ENCODE measurements around the gene RTEL1.
"Not testable (repeated sequence)": the region's sequence is repeated elsewhere in the genome, so short reads cannot be mapped to it uniquely, and the experiment has no call there.

The RTEL1 gene

DNA sequence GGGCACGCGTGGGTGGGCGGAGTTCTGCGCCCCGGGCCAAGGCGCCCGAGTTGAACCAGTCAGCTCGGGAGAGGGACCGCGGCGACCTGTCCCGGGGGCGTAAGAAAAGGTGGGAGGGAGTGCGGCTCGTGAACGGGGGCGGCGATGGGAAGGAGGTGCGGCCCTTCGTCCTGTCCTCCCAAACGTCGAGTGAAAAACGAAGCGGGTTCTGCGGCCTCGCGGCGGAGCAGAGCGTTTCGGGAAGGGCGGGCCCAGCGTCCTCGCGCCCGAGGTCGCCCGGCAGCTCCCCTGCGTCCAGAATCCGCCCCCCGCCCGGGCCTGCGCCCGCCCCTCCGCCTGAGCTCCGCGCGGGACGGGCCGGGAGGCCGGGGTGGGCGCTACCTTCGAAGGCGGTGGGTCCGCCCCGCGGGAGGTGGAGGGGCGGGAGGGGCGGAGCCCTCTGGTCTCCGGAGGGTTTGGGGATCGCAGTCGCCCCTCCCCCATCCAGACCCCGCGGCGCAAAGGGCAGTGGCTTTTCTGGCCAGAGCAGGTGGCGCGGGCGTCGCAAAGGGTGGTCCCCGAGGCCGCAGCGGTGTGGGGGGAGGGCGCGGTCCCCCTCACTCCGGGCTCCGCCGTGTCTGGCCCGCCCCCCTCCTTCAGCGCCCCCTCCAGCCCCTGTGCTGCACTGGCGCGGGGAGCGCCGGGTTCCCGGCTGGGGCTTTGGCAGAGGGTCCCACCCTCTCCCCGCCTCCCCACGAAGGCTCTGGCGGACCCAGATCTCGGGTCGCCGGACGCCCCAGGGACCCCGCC, 5.7 kb upstream of the RTEL1 start:
- no peak for DNase-seq (ENCODE audit: low read depth in 2 of 2)

DNA sequence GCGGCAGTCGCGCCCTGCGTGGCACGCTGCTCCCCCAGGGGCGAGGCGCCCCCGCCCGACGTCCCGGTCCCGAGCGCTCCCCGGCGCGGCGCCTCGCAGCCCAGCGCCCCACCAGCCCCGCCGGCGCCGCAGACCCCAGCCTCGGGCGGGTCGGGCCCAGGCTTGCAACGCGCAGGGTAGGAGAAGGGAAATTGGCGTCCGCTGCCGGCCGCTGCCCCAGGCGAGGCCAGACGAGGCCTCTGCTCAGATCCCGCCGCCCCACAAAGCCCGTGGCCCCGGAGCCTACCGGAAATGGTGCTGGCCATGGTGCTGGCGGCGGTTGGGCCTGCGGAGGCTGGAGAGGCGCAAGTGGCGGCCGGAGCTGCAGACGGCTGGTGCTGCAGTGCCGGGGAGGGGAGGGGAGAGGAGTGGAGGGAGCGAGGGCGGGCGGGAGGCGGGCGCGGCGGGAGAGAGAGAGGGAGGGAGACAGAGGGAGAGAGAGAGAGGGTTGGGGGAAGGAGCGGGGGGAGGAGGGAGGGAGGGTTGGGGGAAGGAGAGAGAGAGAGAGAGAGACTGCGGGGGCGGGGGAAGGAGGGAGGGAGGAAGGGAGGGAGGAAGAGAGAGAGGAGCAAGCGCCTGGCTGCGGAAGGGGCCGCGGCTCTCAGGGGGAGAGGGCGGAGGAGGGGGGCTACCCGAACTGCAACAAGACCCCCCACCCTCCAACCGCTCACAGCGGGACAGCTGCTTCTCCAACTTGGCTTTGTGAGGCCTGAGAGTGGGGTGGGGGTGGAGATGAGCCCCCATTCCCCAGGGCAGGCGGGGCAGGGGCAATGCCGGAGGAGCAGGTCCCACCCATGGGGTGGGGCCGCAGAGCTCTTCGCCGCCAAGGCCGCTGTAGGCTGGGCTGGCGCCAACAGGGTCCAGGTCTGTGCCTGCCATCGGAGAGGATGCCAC, 4.8 kb upstream of the RTEL1 start, which contains the start of gene STMN3:
STMN3 (minus strand) TSS at position 384 of the 933 bp plus-strand sequence; CDS start at position 305, 79 bp downstream.
- DNase-seq (ENCODE audit: low read depth in 2 of 2), result peak in 1 of 2 experiments; percentile 59

DNA sequence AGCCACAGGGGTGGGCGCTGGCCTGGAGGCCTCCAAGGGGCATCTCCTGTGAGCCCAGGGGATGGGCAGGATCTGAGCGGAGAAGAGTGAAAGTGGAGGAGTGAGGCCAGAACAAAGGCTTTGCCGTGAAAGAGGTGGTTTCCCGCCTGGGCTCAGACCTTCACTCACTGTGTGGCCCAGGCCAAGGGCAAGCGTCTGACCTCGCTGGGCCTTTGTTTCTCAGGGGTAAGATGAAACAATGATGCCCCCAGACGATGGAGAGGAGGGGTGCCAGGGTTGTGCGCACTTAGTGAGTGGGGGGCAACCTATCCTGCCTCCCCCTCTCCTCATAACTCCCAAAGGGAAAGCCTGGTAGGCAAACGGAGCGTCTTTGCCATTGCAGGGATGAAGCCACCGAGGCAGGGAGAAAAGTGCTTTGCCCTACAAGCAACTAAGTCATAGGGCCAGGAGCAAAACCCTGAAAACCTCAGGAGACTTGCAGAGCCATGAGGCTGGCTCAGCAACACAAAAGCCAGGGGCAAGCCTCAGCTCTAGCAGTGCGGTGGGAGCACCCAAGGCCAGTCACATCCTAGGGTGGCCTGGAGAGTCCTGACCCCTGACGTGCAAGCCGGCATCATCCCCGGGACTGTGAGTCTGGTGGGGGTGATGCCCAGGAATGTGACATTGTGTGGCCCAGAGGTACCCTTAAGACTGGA, 4.0 kb upstream of the RTEL1 start:
- no peak for DNase-seq (ENCODE audit: low read depth in 2 of 2)

DNA sequence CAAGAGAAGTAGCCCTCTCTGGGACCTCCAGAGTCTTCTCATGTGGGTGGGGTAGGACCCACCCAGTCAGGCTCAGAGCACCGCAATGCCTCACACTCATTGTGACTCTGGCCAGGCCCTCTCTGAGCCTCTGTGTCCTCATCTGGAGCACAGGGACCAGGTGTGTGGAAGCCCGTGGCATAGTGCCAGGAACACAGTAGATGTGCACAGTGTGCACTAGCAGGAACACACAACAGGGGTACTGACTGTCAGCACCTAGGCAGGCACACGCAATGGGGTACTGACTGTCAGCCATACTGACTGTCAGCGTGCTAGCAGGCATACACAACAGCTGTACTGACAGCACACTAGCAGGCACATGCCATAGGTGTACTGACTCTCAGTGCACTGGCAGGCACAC, 2.9 kb upstream of the RTEL1 start:
- no peak for DNase-seq (ENCODE audit: low read depth in 2 of 2)

DNA sequence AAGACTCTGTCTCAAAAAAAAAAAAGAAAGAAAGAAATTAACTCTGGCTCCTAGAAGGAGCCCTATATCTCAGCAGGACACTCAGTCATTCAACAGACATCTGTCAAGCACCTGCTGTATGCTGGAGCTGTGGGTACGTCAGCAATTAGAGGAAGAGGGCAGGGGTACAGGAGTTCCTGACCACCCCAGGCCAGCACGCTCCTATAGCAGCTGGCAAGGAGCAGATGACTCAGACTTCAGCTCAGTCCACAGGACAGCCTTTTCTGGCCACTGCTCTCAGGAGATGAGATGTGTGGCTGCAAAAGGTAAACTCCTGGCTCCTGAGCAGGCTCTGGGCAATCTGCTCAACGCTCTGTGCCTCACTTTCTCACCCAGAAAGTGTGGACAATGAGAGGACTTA, 1.7 kb upstream of the RTEL1 start:
- DNase-seq (ENCODE audit: low read depth in 2 of 2), result no peak

DNA sequence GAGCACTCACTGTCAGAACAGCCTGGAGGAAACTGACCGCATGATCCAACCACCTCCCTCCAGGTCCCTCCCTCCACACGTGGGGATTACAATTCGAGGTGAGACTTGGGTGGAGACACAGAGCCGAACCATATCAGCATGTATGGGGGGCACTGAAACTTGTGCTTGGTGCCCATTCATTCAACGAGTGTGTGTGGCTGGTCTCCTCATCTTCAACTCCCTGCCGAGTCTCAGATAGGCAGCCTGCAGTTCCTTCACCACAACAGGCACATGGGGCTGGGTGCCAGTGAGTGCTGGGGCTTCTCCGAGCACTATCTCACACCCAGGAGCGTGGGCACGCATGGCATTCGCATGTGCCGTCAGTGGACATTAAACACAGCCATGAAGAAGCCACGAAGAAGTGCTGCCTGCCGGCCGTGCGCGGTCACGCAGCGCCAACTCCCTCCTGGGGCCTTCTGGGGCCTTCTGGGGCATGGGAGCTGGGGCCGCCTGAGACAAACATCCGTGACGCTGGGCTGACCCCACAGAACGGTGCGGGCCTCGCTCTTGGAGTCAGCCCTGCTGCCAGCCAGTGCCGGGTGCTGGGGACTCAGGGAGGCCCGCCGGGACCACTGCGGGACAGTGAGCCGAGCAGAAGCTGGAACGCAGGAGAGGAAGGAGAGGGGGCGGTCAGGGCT, 714 bp upstream of the RTEL1 start:
- DNase-seq (ENCODE audit: low read depth in 2 of 2), result no peak

DNA sequence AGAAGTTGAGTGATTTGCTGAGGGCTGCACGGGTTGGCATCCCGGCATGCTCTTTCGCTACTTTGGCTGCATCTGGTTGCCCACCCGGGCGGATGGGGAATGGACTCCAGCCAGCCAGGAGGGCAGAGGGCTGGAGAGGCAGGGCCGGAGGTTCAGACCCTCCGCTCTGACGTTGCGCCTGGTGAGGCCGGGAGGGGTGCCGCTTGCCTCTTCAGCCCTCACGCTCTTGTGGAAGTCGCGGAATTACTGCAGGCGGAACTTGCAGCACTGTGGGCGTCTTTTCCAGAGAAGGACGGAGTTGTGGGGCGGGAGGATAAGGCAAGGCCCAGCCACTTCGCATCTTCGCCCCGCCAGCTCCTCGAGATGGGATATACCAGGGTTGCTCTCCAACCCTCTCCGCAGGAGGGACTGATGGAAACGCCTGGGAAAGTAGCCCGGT, 656 bp downstream of the RTEL1 start:
- DNase-seq (ENCODE audit: low read depth in 2 of 2), result no peak

DNA sequence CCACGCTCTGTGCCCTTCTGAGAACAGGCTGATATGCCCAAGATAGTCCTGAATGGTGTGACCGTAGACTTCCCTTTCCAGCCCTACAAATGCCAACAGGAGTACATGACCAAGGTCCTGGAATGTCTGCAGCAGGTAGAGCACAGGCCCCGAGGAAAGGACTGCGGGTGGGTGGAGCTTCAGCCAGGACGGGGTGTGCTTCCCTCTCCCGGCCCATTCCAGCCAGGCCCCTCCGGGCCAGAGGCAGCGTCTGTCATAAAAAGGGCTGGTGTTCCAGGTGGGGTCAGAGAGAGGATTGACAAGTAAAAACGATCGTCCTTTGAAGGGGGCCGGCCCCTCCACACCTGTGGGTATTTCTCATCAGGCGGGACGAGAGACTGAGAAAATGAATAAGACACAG, 1.3 kb downstream of the RTEL1 start:
- no peak for DNase-seq (ENCODE audit: low read depth in 2 of 2)

DNA sequence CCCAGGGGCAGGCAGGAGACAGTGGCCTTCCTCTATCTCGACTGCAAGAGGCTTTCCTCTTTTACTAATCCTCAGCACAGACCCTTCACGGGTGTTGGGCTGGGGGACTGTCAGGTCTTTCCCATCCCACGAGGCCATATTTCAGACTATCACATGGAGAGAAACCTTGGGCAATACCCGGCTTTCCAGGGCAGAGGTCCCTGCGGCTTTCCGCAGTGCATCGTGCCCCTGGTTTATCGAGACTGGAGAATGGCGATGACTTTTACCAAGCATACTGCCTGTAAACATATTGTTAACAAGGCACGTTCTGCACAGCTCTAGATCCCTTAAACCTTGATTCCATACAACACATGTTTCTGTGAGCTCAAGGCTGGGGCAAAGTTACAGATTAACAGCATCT, 2.1 kb downstream of the RTEL1 start:
- not testable (repeated sequence) for DNase-seq (ENCODE audit: low read depth in 2 of 2)

DNA sequence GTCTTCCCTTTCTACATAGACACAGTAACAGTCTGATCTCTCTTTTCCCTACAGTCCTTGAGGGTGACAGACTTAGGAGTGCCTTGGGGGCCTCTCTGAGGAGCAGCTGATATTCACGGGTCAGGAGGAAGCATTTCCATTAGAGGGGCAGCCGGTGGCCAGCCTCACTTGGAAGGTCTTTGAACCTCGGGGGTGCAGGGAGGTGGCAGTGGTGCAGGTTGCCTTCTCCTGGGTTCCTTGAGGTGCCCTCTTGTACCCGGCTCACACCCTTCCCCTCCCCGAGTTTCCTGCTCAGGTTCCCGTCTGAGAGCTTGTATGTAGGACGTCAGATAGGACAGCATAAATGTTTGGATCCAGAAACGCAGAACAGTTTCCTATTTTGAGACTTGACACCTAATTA, 2.5 kb downstream of the RTEL1 start:
- no peak for DNase-seq (ENCODE audit: low read depth in 2 of 2)

DNA sequence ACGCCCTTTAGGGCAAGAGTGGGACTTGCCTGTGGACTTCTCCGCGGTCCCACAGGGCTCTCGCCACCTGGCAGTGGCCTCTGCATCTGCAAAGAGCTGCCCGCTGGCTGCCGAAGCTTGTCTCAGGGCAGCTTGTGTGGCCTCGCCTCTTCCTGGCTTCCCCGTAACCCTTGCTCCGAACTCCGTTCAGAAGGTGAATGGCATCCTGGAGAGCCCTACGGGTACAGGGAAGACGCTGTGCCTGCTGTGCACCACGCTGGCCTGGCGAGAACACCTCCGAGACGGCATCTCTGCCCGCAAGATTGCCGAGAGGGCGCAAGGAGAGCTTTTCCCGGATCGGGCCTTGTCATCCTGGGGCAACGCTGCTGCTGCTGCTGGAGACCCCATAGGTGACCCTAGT, 3.0 kb downstream of the RTEL1 start:
- no peak for DNase-seq (ENCODE audit: low read depth in 2 of 2)

DNA sequence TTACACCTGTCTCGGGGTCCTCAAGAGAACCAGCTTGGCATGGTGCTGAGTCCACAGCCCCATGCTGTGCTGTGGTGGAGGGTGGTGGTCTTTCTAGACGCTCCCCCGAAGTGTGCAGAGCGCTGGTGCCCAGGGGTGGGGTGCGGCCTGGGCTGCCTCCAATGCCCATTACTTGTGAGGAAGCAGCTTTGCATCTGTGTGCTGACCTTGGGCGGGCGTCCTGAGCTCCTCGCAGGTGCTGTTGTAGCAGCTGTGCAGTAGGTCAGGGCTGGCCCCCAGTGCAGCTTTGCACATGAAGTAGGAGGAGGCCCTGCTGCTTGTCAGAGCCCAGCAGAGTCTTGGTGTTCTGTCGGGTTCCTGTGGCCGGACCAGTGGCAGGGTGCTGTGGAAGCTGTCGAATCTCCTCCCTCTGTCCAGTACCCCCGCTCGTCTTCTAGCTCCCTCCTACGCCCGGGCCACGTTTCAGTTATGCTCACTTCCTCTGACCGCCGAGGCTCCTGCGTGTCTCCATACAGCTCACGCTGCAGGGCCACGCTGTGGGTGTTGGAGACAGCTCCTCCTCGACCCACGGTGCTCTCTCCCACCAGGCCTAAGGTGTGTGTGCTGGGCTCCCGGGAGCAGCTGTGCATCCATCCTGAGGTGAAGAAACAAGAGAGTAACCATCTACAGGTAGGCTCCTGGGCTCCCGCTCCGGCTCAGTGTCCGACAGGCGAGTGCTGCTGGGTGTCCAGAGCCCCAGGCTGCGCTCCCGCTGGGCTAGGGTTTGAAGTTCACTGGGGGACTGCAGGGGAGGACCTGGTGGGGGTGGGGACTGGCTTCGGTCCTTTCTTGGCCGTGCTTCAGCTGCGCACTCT, 4.1 kb downstream of the RTEL1 start:
- no peak for DNase-seq (ENCODE audit: low read depth in 2 of 2)

DNA sequence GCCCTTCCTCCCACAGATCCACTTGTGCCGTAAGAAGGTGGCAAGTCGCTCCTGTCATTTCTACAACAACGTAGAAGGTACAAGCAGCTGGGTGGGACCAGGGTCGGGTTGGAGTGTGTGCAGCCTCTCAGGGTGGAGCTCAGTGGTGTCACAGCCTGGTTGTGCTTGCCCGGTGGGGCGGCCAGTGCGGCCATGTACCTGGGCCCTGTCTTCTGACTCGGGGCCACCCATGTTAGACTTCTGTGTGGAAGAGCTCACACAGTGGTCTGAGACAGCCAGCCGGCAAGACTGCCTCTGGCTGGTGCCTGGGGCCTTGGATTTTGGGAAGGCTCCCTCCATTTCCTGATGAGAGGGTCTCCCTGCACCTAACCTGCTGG, 4.7 kb downstream of the RTEL1 start:
- no peak for DNase-seq (ENCODE audit: low read depth in 2 of 2)

DNA sequence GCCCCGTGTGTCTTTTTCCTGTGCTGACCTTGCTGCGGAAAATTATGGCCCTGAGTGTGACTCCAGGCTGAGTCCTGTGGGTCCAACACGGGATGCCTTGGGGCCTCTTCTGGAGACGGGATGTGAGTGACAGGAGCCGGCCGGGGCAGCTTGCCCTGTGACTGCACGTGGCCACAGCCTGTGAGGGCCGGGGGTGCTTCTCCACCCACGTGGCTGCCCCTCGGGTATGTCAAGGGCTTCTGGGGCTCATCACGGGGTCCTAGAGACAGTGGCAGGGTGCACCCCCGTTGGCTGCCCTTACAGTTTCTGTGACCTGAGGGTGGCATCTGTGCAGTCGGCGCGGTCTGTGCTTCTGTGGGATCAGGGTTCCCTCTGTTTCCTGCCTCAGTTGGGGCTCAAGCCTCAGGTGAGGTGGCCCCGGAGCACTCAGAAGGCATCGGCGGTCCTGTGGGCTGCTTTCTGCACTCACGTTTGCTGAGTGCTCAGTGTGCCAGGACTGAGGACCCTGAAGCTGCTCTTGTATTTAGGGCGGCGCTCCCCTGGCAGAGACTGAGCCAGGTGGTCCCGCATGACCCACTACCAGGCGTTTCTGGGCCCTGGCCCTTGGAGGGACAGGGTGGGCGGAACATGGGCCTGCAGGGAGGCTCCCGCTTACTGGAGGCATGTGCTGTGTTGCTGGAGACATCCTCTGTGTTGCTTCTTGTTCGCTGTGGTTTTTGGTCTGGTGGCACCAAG, 5.4 kb downstream of the RTEL1 start:
- no peak for DNase-seq (ENCODE audit: low read depth in 2 of 2)

DNA sequence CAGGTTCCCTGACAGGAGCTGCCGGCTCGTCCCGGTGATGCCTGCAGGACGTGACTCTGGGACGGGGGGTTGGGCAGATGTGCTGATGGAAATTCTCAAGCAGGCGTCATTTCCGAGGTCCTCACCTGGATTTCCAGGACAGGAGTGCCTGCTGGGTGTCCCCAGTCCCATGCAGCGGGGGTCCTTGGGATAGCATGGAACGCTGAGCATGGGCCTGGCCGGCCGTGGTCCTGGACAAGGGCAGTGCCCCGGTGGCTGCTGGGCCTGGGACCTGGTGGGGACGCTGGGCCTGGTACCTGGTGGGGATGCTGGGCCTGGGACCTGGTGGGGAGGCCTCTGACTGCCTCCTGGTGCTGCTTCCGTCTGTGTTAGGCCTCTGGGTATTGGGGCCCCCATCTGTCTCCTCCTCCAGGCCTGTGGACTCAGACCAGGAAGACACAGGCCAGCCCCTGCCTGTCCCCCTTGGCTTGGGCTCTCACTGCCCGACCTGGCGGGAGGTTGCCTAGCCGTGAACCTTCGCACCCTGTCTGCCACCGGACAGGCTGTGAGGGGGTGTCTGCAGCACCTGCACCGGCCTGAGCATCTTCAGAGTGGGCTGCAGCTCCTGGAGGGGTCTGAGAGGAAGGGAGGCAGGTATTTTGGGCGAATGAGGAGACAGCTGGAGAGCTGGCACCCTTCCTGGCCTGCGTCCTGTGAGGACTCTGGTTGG, 6.2 kb downstream of the RTEL1 start:
- DNase-seq (ENCODE audit: low read depth in 2 of 2), result no peak

DNA sequence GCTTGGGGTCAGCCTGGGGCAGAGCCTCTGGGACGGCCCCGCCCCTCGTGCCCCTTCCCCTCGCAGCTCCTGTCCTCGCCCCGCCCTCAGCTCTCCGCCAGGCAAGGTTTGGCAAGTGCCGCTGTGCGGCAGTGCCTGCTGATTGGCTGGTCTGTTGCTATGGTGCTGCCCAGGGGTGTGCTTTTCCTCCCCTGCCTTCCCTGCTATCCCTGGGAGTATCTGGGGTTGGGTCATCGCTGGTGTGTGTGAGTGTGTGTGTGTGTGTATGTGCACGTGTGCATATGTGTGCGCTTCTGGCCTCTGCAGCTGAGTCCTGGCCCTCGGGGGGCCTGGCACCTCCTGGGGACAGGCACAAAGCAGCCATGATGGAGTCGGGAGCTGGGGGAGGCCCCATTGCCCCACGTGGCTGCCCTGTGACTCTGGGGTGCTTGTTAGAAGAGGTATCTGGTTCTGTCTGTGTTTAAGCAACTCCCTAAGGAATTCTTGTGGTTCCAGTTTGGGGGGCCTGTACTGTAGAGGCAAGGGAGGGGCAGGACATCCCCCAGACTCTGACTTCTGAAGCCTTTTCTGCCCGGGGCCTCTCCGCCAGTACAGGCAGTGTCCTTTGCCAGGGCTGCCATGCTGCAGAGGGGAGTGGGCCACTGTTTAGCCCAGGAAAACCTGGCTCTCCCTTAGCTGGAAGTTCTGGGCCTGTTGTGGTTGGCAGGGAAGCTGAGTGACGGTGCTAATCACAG, 6.9 kb downstream of the RTEL1 start:
- no peak for DNase-seq (ENCODE audit: low read depth in 2 of 2)

DNA sequence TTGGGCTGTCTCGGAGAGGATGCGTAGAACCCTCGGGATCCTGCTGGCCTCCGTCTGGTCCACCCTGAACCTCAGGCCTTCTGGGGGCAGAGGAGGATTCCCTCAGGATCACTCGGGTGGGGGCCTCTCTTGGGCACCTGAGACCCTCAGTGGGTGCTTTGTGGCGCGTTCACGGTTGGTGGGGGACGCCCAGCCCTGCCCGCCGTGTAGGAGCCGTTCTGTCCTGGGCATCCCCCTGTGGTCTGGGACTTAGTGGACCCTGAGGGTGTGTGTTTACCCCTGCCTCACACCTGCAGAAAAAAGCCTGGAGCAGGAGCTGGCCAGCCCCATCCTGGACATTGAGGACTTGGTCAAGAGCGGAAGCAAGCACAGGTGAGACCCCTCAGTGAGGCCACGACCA, 7.6 kb downstream of the RTEL1 start:
- DNase-seq (ENCODE audit: low read depth in 2 of 2), result no peak

DNA sequence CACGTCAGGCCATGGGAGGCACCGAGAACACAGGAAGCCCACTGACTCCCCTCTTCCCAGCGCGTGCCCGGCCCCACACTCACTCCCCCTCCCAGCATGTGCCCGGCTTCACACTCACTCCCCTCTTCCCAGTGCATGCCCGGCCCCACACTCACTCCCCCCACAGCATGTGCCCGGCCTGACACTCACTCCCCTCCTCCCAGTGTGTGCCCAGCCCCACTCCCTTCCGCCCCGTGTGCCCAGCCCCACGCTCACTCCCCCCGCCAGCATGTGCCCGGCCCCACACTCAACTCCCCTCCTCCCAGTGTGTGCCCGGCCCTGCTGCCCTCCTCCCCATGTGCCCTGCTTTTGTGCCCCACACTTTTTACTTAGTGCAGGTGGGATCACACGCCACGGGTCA, 9.7 kb downstream of the RTEL1 start:
- DNase-seq (ENCODE audit: low read depth in 2 of 2), result no peak

DNA sequence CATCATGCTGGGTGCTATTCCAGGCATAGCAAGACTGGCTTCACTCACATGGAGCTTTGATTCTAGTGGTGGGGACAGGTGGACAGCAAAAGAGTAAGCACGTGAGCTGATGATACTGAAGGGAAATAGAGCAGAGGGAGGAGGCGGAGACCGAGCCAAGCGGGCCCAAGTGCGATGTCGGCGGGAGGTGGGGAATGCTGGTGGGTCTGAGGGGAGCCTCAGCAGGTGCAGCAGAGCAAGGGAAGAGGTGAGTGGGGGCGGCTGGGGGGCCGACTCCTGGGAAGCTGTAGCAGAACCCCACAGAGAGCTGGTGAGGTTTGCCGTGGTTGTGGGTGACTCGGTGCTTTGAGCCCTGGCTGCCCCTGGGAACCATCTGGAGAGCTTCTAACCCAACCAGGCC, 10.2 kb downstream of the RTEL1 start:
- no peak for DNase-seq (ENCODE audit: low read depth in 2 of 2)

Measured in stimulated activated CD4-positive, alpha-beta T cell treated with anti-CD3 and anti-CD28 coated beads, Interleukin-12 subunit alpha, Interleukin-12 subunit beta, amount 100 ng/mL, for 24 hours (primary cell).